Measurements from ENCODE around the gene GPBP1L1.

- no peak for TF ChIP-seq EP300 (IDR thresholded peaks at IDR 0.05; ENCODE audit: low read length)
- TF ChIP-seq CEBPB (tag; IDR thresholded peaks at IDR 0.05): no peak
- no peak for TF ChIP-seq CTCF (IDR thresholded peaks at IDR 0.05 in 2 of 3, conservative IDR thresholded peaks at IDR 0.05 in 1 of 3; ENCODE audit: insufficient read depth in 2 of 3, low read depth in 1 of 3, low read length in 3 of 3)
- TF ChIP-seq E2F5 (CRISPR knock-in tag; IDR thresholded peaks at IDR 0.05): no peak
- TF ChIP-seq RFX5 (IDR thresholded peaks at IDR 0.05; ENCODE audit: low read depth, low read length): no peak
- no peak for TF ChIP-seq TAF1 (IDR thresholded peaks at IDR 0.05; ENCODE audit: control insufficient read depth, extremely low read depth, insufficient read depth, low read length, severe bottlenecking)
- TF ChIP-seq EZH2 (IDR thresholded peaks at IDR 0.05; ENCODE audit: borderline replicate concordance, low read depth, low read length): no peak
- no peak for TF ChIP-seq MYC (IDR thresholded peaks at IDR 0.05; ENCODE audit: low read depth, low read length)
- no peak for TF ChIP-seq MYC (CRISPR knock-in tag; IDR thresholded peaks at IDR 0.05; ENCODE audit: borderline replicate concordance, low read depth)
Observed at GRCh38 chr1:45630429-45630828, 55.9 kb downstream of the GPBP1L1 start.

Data from K562 (cell line).